SK-N-SH treated with all-trans-retinoic acid at 6 μM for 48 hours (cell line): ENCODE data around the gene NKTR.

Source experiments
- ARNTL ChIP-seq: fragments of 450-650 bp; formaldehyde crosslinking; IDR thresholded peaks from 2 replicates; pipeline ENCODE4 v1.5.0; 2020; ENCODE audit warnings: low read depth, mild to moderate bottlenecking, moderate library complexity, borderline replicate concordance
- ESRRG ChIP-seq: fragments of 250-450 bp; sonication (Bioruptor Pico); IDR thresholded peaks from 2 replicates; pipeline ENCODE4 v1.6.1; 2021; ENCODE audit warnings: mild to moderate bottlenecking
- ISL1 ChIP-seq: fragments of 250-450 bp; sonication (Bioruptor Pico); IDR thresholded peaks from 2 replicates; pipeline ENCODE4 v2.1.2; 2022; ENCODE audit warnings: mild to moderate bottlenecking, moderate library complexity
- OSR1 ChIP-seq: fragments of 250-450 bp; sonication (Bioruptor Pico); IDR thresholded peaks from 2 replicates; pipeline ENCODE4 v1.8.0; 2022; ENCODE audit warnings: moderate library complexity, mild to moderate bottlenecking, inconsistent platforms
- PATZ1 ChIP-seq: fragments of 250-450 bp; sonication (Bioruptor Pico); IDR thresholded peaks from 2 replicates; pipeline ENCODE4 v1.8.0; 2020; ENCODE audit warnings: mild to moderate bottlenecking, moderate library complexity, borderline replicate concordance
- RARB ChIP-seq: fragments of 250-450 bp; sonication (Bioruptor Pico); IDR thresholded peaks from 2 replicates; pipeline ENCODE4 v1.8.0; 2021; ENCODE audit warnings: mild to moderate bottlenecking, moderate library complexity
- SNAI2 ChIP-seq: fragments of 250-450 bp; sonication (Bioruptor Pico); IDR thresholded peaks from 2 replicates; pipeline ENCODE4 v1.5.0; 2020; ENCODE audit warnings: mild to moderate bottlenecking, moderate library complexity
- TCF4 ChIP-seq: fragments of 250-450 bp; sonication (Bioruptor Pico); IDR thresholded peaks from 2 replicates; pipeline ENCODE4 v1.8.0; 2021; ENCODE audit warnings: mild to moderate bottlenecking, moderate library complexity, borderline replicate concordance
- ZFP3 ChIP-seq: fragments of 250-450 bp; sonication (Bioruptor Pico); IDR thresholded peaks from 2 replicates; pipeline ENCODE4 v1.5.0; 2020; ENCODE audit warnings: mild to moderate bottlenecking, moderate library complexity
- ZFP30 ChIP-seq: fragments of 450-650 bp; formaldehyde crosslinking; IDR thresholded peaks from 2 replicates; pipeline ENCODE4 v1.5.0; 2022; ENCODE audit warnings: mild to moderate bottlenecking, moderate library complexity
- ZNF565 ChIP-seq: fragments of 450-650 bp; formaldehyde crosslinking; conservative IDR thresholded peaks from 2 replicates; pipeline ENCODE4 v1.5.0; 2020; ENCODE audit warnings: low read depth, mild to moderate bottlenecking, moderate library complexity

DNA sequence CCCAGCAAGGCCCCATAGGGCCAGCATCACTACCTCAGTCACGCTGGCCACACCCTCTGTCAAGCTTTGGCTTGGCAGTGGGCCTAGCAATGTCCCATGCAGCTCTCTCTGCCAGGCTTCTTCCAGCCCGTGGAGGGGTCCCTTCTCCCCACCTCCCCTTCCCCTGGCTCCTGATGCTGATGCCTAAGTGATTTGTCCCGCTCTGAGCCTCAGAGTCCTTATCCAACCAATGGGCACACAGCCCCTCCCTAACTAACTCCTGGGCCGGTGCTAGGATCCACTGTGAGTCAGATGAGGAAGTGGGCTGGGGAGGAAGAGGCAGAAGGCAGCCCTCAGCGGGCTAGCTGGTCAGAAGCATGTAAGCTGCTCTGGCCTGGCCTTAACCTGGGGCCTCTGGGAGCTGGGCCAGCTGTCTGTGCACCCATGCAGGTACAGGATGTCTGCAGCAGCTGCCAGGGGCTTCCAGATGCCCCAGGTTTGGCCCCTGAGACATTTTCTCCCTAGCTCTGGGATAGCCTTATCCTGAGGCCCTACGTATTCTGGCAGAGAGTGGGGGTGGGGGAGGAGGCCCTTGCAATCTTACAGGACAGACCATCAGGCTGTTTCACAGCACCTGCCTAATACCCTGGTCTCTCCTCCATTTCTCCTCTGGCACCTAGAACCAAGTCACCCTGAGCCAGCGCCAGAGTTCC, 52.3 kb downstream of the NKTR start:
- no peak for TF ChIP-seq ZNF565 (CRISPR knock-in tag)
- no peak for TF ChIP-seq ESRRG (CRISPR knock-in tag)
- TF ChIP-seq ZFP3 (CRISPR knock-in tag) = no peak
- TF ChIP-seq TCF4 (CRISPR knock-in tag) = no peak
- TF ChIP-seq RARB = no peak
- TF ChIP-seq OSR1 (CRISPR knock-in tag) = no peak
- no peak for TF ChIP-seq SNAI2 (CRISPR knock-in tag)
- TF ChIP-seq PATZ1 (CRISPR knock-in tag) = no peak
- no peak for TF ChIP-seq ISL1
- TF ChIP-seq ARNTL (CRISPR knock-in tag) = no peak
- TF ChIP-seq ZFP30 (CRISPR knock-in tag) = no peak
